ENCODE measurements around the gene AOAH. TPM values are rescaled to one million over a fixed set of nuclear protein-coding genes. Genes with fewer than 3 reads are reported as not detected.
A peak's percentile ranks its signal among the peaks of the same experiment; 100 is the strongest.

AOAH gene
- total and polyA plus RNA-seq, 2 donors from 2014 or later, result 2.7 to 24.7 TPM

GRCh38 chr7:36657036-36657660 is 67.1 kb downstream of the AOAH start:
- intact Hi-C loops (cut with DNase I), result no loop called here
- Histone ChIP-seq H3K27ac (ENCODE audit: low read depth in 2 of 2, low read length in 2 of 2) (no peak overlapping the region), H3K27me3 (ENCODE audit: control insufficient read depth, insufficient read depth, low read length) (no peaks in the 10 kb centered on the region), H3K36me3 (ENCODE audit: control insufficient read depth in 2 of 3, insufficient read depth in 3 of 3, low read length in 3 of 3) (no peaks in the 10 kb centered on the region), H3K9me3 (ENCODE audit: control insufficient read depth in 2 of 3, insufficient read depth in 1 of 3, low read length in 3 of 3) (no peaks in the 10 kb centered on the region), H3K4me1 (ENCODE audit: control insufficient read depth in 2 of 3, insufficient read depth in 2 of 3, low read depth in 1 of 3, low read length in 3 of 3) (peaks cover 0 to 4% (median 4%) of the 10 kb centered on the region in 3 donors), H3K9ac (ENCODE audit: low read length in 3 of 3) (no peak overlapping the region), H3K4me3 (ENCODE audit: low read length in 3 of 3) (no peak overlapping the region)
- TF ChIP-seq CTCF (IDR thresholded peaks at IDR 0.05; ENCODE audit: borderline replicate concordance, extremely low read depth, insufficient read depth), result no peak
- DNase-seq (no peak), FAIRE-seq (no peak)

- DNase-seq (no peak), FAIRE-seq (no peak)
- no peaks in the 10 kb centered on the region for H3K36me3 ChIP-seq (ENCODE audit: control insufficient read depth in 2 of 3, insufficient read depth in 3 of 3, low read length in 3 of 3)
- intact Hi-C loops (cut with DNase I), result no loop called here
- H3K9ac ChIP-seq (ENCODE audit: low read length in 3 of 3), result no peak overlapping the region
- H3K27ac ChIP-seq (ENCODE audit: low read depth in 2 of 2, low read length in 2 of 2), result no peak overlapping the region
- peaks cover 0 to 4% (median 4%) of the 10 kb centered on the region in 3 donors for H3K4me1 ChIP-seq (ENCODE audit: control insufficient read depth in 2 of 3, insufficient read depth in 2 of 3, low read depth in 1 of 3, low read length in 3 of 3)
- no peaks in the 10 kb centered on the region for H3K9me3 ChIP-seq (ENCODE audit: control insufficient read depth in 2 of 3, insufficient read depth in 1 of 3, low read length in 3 of 3)
- H3K4me3 ChIP-seq (ENCODE audit: low read length in 3 of 3), result no peak overlapping the region
- H3K27me3 ChIP-seq (ENCODE audit: control insufficient read depth, insufficient read depth, low read length), result no peaks in the 10 kb centered on the region
- no peak for TF ChIP-seq CTCF (IDR thresholded peaks at IDR 0.05; ENCODE audit: borderline replicate concordance, extremely low read depth, insufficient read depth)
Observed at GRCh38 chr7:36654436-36654835, 69.9 kb downstream of the AOAH start.

- peak in 3 of 5 donors; percentile 29 to 47 (median 31) for DNase-seq
- Histone ChIP-seq H3K9me3 (ENCODE audit: control insufficient read depth in 2 of 3, insufficient read depth in 1 of 3, low read length in 3 of 3) (no peaks in the 10 kb centered on the region), H3K4me3 (ENCODE audit: low read length in 3 of 3) (no peak overlapping the region), H3K4me1 (ENCODE audit: control insufficient read depth in 2 of 3, insufficient read depth in 2 of 3, low read depth in 1 of 3, low read length in 3 of 3) (peaks cover 0 to under 1% (median 0%) of the 10 kb centered on the region in 3 donors), H3K27me3 (ENCODE audit: control insufficient read depth, insufficient read depth, low read length) (no peaks in the 10 kb centered on the region), H3K9ac (ENCODE audit: low read length in 3 of 3) (no peak overlapping the region), H3K36me3 (ENCODE audit: control insufficient read depth in 2 of 3, insufficient read depth in 3 of 3, low read length in 3 of 3) (no peaks in the 10 kb centered on the region), H3K27ac (ENCODE audit: low read depth in 2 of 2, low read length in 2 of 2) (no peak overlapping the region)
- FAIRE-seq, result no peak
- no peak for TF ChIP-seq CTCF (IDR thresholded peaks at IDR 0.05; ENCODE audit: borderline replicate concordance, extremely low read depth, insufficient read depth)
- intact Hi-C loops (cut with DNase I), result no loop called here
Observed at GRCh38 chr7:36653663-36654355, 70.5 kb downstream of the AOAH start.

All from kidney (tissue), 14 donors.